Measurements from ENCODE around the gene DIP2C.
A peak's percentile ranks its signal among the peaks of the same experiment; 100 is the strongest.

The DIP2C gene

GRCh38 chr10:338171-339037 is 351.1 kb downstream of the DIP2C start:
- TF ChIP-seq, protein P1, sequence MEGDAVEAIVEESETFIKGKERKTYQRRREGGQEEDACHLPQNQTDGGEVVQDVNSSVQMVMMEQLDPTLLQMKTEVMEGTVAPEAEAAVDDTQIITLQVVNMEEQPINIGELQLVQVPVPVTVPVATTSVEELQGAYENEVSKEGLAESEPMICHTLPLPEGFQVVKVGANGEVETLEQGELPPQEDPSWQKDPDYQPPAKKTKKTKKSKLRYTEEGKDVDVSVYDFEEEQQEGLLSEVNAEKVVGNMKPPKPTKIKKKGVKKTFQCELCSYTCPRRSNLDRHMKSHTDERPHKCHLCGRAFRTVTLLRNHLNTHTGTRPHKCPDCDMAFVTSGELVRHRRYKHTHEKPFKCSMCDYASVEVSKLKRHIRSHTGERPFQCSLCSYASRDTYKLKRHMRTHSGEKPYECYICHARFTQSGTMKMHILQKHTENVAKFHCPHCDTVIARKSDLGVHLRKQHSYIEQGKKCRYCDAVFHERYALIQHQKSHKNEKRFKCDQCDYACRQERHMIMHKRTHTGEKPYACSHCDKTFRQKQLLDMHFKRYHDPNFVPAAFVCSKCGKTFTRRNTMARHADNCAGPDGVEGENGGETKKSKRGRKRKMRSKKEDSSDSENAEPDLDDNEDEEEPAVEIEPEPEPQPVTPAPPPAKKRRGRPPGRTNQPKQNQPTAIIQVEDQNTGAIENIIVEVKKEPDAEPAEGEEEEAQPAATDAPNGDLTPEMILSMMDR (conservative IDR thresholded peaks at IDR 0.05; ENCODE audit: low read depth): no peak
- ChIA-PET POLR2A (ENCODE audit: low non-redundant PET) (interaction anchor here (1.2 kb wide), 1 partner anchor 9 kb away, joined by 8 read pairs; no protein-coding TSS in a partner anchor), CTCF (interaction anchor here (0.7 kb wide), 1 partner anchor 14 kb away, joined by 5 read pairs; no protein-coding TSS in a partner anchor)
- DNase-seq (ENCODE audit: low spot score): peak; percentile 86
- H3K27ac ChIP-seq: peak overlapping the region; percentile 96

DNA sequence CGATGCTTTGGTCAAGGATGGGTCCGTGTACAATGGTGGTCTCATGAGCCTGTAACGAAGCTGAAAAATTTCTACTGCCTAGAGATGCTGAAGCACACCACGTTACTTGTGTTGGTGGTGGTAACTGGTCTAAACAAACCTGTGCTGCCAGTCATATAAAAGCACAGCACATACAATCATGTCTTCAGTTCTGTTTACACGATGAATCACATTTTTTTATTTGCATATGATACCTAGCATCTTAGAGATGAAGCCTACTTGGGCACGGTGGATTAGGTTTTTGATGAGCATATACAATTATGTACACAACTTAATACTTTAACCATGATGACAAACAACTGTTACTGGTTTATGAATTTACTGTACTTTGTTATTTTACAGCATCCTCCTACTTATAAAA is 353.2 kb downstream of the DIP2C start:
- CTCF ChIA-PET: no interaction called here

GRCh38 chr10:335151-335800 is 354.2 kb downstream of the DIP2C start:
- POLR2A ChIA-PET (ENCODE audit: low non-redundant PET): no interaction called here
- TF ChIP-seq, protein P1 (conservative IDR thresholded peaks at IDR 0.05; ENCODE audit: low read depth): no peak
- H3K27ac ChIP-seq: peak overlapping the region; percentile 32; the same call in 1 of the 2 replicates

More for the DNA sequence above, 353.2 kb downstream of the DIP2C start:
- DNase-seq (ENCODE audit: low spot score): no peak
- TF ChIP-seq, protein P1 (conservative IDR thresholded peaks at IDR 0.05; ENCODE audit: low read depth): no peak
- POLR2A ChIA-PET (ENCODE audit: low non-redundant PET): no interaction called here
- no peak overlapping the region for H3K27ac ChIP-seq

GRCh38 chr10:331186-331585 is 358.3 kb downstream of the DIP2C start:
- H3K27ac ChIP-seq: no peak overlapping the region

More at GRCh38 chr10:335151-335800, 354.2 kb downstream of the DIP2C start:
- CTCF ChIA-PET: no interaction called here
- peak; percentile 26 for DNase-seq (ENCODE audit: low spot score)

GRCh38 chr10:329361-330099 is 359.9 kb downstream of the DIP2C start:
- peak overlapping the region; percentile 93 for H3K27ac ChIP-seq
- POLR2A ChIA-PET (ENCODE audit: low non-redundant PET): interaction anchor here (1.5 kb wide), 1 partner anchor 9 kb away, joined by 8 read pairs; no protein-coding TSS in a partner anchor

More at GRCh38 chr10:331186-331585, 358.3 kb downstream of the DIP2C start:
- CTCF ChIA-PET: no interaction called here
- DNase-seq (ENCODE audit: low spot score): no peak
- TF ChIP-seq, protein P1 (conservative IDR thresholded peaks at IDR 0.05; ENCODE audit: low read depth): no peak
- POLR2A ChIA-PET (ENCODE audit: low non-redundant PET): no interaction called here

More at GRCh38 chr10:329361-330099, 359.9 kb downstream of the DIP2C start:
- CTCF ChIA-PET: no interaction called here
- TF ChIP-seq, protein P1 (conservative IDR thresholded peaks at IDR 0.05; ENCODE audit: low read depth): no peak
- peak; percentile 86 for DNase-seq (ENCODE audit: low spot score)
